A549 (cell line): Measurements from ENCODE around the gene PTH2. TPM values are rescaled to one million over a fixed set of nuclear protein-coding genes. Genes with fewer than 3 reads are reported as not detected.

Experiments
- ATAC-seq, 2 experiments: fragments of 200-7000 bp in 1 of 2; fragments of >200 bp in 1 of 2; cut with Nextera tagmentation in 1 of 2; cut with Tn5 transposase in 1 of 2; 3 replicates each; pipeline versions ENCODE4 v1.8.0 to v1.9.1; 2018 to 2020; ENCODE audit warnings: mild to moderate bottlenecking in 1 of 2, moderate library complexity in 1 of 2
- CTCF ChIA-PET: fragments of 300-600 bp; sonication (Branson Sonifier 250); formaldehyde crosslinking; extraction: SDS; loops from one replicate; lab custom pipeline; 2021; ENCODE audit warnings: antibody characterized with exemption, inconsistent platforms; lab: Yijun Ruan, JAX
- POLR2A ChIA-PET: fragments of 350-600 bp; formaldehyde crosslinking; extraction: SDS; loops from one replicate; lab custom pipeline; 2021; ENCODE audit warnings: antibody characterized with exemption, inconsistent platforms; lab: Yijun Ruan, JAX
- DNase-seq, 2 experiments: peaks; one replicate each; pipeline versions ENCODE4 v3.0.0 to v3.0.0-alpha.2; 2011 to 2016; ENCODE audit warnings: low read depth in 1 of 2, low spot score in 1 of 2
- FAIRE-seq: peaks from 2 replicates; lab custom pipeline; 2011; peaks lifted over from hg19 to GRCh38; lab: Jason Lieb, UNC
- H3K27ac ChIP-seq, 2 experiments: fragments of >200 bp; sonication (Bioruptor Twin); formaldehyde crosslinking; 3 replicates each; pipeline ENCODE4 v1.5.1; 2016 to 2017
- H3K4me1 ChIP-seq: fragments of >200 bp; sonication (Bioruptor Twin); formaldehyde crosslinking; 3 replicates; pipeline ENCODE4 v1.6.1; 2016
- H3K4me2 ChIP-seq: fragments of >200 bp; sonication (Bioruptor Twin); formaldehyde crosslinking; 3 replicates; pipeline ENCODE4 v1.6.1; 2016
- H3K4me3 ChIP-seq: fragments of >200 bp; sonication (Bioruptor Twin); formaldehyde crosslinking; 3 replicates; pipeline ENCODE4 v1.5.1; 2016
- H3K9me3 ChIP-seq: fragments of >200 bp; sonication (Bioruptor Twin); formaldehyde crosslinking; 3 replicates; pipeline ENCODE4 v1.6.1; 2016
- ATOH8 ChIP-seq: fragments of 250-450 bp; sonication (Bioruptor Pico); IDR thresholded peaks from 2 replicates; pipeline ENCODE4 v1.5.0; 2020; ENCODE audit warnings: low read depth, mild to moderate bottlenecking, moderate library complexity
- BCL3 ChIP-seq: fragments of >200 bp; sonication (Bioruptor Twin); formaldehyde crosslinking; IDR thresholded peaks from 3 replicates; pipeline ENCODE4 v1.6.1; 2016
- BHLHE40 ChIP-seq: IDR thresholded peaks from 2 replicates; pipeline ENCODE4 v1.6.1; 2012; ENCODE audit warnings: low read depth, low read length, inconsistent platforms
- CBX2 ChIP-seq: fragments of 200-600 bp; sonication (generic); IDR thresholded peaks from 2 replicates; pipeline ENCODE4 v1.6.1; 2016; ENCODE audit warnings: low read depth, mild to moderate bottlenecking, borderline replicate concordance
- CEBPB ChIP-seq, 2 experiments: fragments of >200 bp in 1 of 2; sonication (Bioruptor Twin) in 1 of 2; formaldehyde crosslinking in 1 of 2; IDR thresholded peaks; 2 replicates each; pipeline ENCODE4 v1.6.1; 2012 to 2016
- CTCF ChIP-seq: fragments of >200 bp; sonication (Bioruptor Twin); formaldehyde crosslinking; IDR thresholded peaks from 3 replicates; pipeline ENCODE4 v1.5.1; 2016
- FOSB ChIP-seq: fragments of 250-450 bp; sonication (Bioruptor Pico); IDR thresholded peaks from 2 replicates; pipeline ENCODE4 v1.5.0; 2020; ENCODE audit warnings: mild to moderate bottlenecking, moderate library complexity
- FOSL2 ChIP-seq, 2 experiments: fragments of 450-650 bp in 1 of 2; fragments of >200 bp in 1 of 2; sonication (Bioruptor Twin) in 1 of 2; formaldehyde crosslinking; IDR thresholded peaks; 2 replicates each; pipeline versions ENCODE4 v1.5.0 to v1.6.1; 2016 to 2020; ENCODE audit warnings: mild to moderate bottlenecking in 1 of 2, moderate library complexity in 1 of 2
- GATA3 ChIP-seq: IDR thresholded peaks from 2 replicates; pipeline ENCODE4 v1.6.1; 2012; ENCODE audit warnings: borderline replicate concordance
- HES2 ChIP-seq: fragments of >200 bp; sonication (Bioruptor Twin); formaldehyde crosslinking; IDR thresholded peaks from 2 replicates; pipeline ENCODE4 v1.6.1; 2016
- HEYL ChIP-seq: fragments of 250-450 bp; sonication (Bioruptor Pico); IDR thresholded peaks from 2 replicates; pipeline ENCODE4 v1.8.0; 2021; ENCODE audit warnings: mild to moderate bottlenecking, moderate library complexity
- JUN ChIP-seq, 2 experiments: fragments of >200 bp; sonication (Bioruptor Twin); formaldehyde crosslinking; IDR thresholded peaks; 2 replicates in 1 of 2; 3 replicates in 1 of 2; pipeline ENCODE4 v1.6.1; 2016 to 2017
- KDM1A ChIP-seq: fragments of 200-600 bp; sonication (generic); IDR thresholded peaks from 2 replicates; pipeline ENCODE4 v1.6.1; 2016; ENCODE audit warnings: low read depth, mild to moderate bottlenecking
- KDM5A ChIP-seq: fragments of 200-600 bp; sonication (generic); IDR thresholded peaks from 2 replicates; pipeline ENCODE4 v1.6.1; 2016; ENCODE audit warnings: antibody characterized with exemption, mild to moderate bottlenecking
- MYC ChIP-seq: IDR thresholded peaks from 2 replicates; pipeline ENCODE4 v1.6.1; 2012; ENCODE audit warnings: mild to moderate bottlenecking, inconsistent platforms, low read length, improper control_type of control experiment, borderline replicate concordance
- NR3C1 ChIP-seq: fragments of >200 bp; sonication (Bioruptor Twin); formaldehyde crosslinking; IDR thresholded peaks from 3 replicates; pipeline ENCODE4 v1.6.1; 2017
- PHF8 ChIP-seq: fragments of 200-600 bp; sonication (generic); IDR thresholded peaks from 2 replicates; pipeline ENCODE4 v1.6.1; 2016; ENCODE audit warnings: low read depth, mild to moderate bottlenecking, antibody characterized with exemption, moderate library complexity, borderline replicate concordance
- POLR2AphosphoS2 ChIP-seq: conservative IDR thresholded peaks from 2 replicates; pipeline ENCODE4 v1.6.1; 2012; ENCODE audit warnings: low read length, improper control_type of control experiment, inconsistent platforms
- RCOR1 ChIP-seq: fragments of 150-350 bp; IDR thresholded peaks from 2 replicates; pipeline ENCODE4 v1.6.1; 2014; ENCODE audit warnings: antibody characterized with exemption, low read length, low read depth
- REST ChIP-seq: fragments of 200-600 bp; sonication (generic); IDR thresholded peaks from 2 replicates; pipeline ENCODE4 v1.6.1; 2016; ENCODE audit warnings: antibody characterized with exemption, mild to moderate bottlenecking, moderate library complexity
- ZC3H11A ChIP-seq: fragments of 450-650 bp; IDR thresholded peaks from 2 replicates; pipeline ENCODE4 v1.6.1; 2014; ENCODE audit warnings: antibody characterized with exemption, mild to moderate bottlenecking
- ZFP36 ChIP-seq: fragments of 450-650 bp; IDR thresholded peaks from 2 replicates; pipeline ENCODE4 v1.6.1; 2014; ENCODE audit warnings: borderline replicate concordance; ENCODE audit not compliant: partially characterized antibody
- WGBS: methylation state at CpG from one replicate; pipeline ENCODE4 v1.1.6; 2017; ENCODE audit errors: missing lambda C conversion rate; 5-methylcytosine and 5-hydroxymethylcytosine counted together
- polyA plus RNA-seq, 4 experiments: library from polyadenylated mRNA; depleted of rRNA in 3 of 4; stranded (reverse); fragments of >200 nt; fragmentation: RNase III in 1 of 4; extraction: RNeasy Plus Mini Kit Qiagen cat#74134 plus additional on column Dnase treatment in 1 of 4; gene quantifications; 2 replicates in 3 of 4; 3 replicates in 1 of 4; pipeline ENCODE4 v1.2.3, GENCODE V29; 2011 to 2017

PTH2 gene
- polyA plus RNA-seq, 2 of the 4 experiments (the other 2 are of a cell fraction): not detected

GRCh38 chr19:49430172-49430677 lies 7.0 kb upstream of the PTH2 start:
- CTCF ChIA-PET: interaction anchor here (0.7 to 13.8 kb wide), 9 partner anchors 9 to 204 kb away, joined by 3 to 141 read pairs (median 5); partner anchors contain the start of gene FLT3LG
- Histone ChIP-seq H3K27ac (no peak overlapping the region), H3K9me3 (no peaks in the 10 kb centered on the region; the same call in 2 of the 3 replicates)
- ATAC-seq: 0 out of 6 replicates have a peak, but pooled peaks have one; percentile 6 to 17
- TF ChIP-seq FOSL2 (IDR thresholded peaks at IDR 0.05): no peak
- TF ChIP-seq FOSL2 (CRISPR knock-in tag; IDR thresholded peaks at IDR 0.05): no peak
- TF ChIP-seq HES2: no peak
- TF ChIP-seq ATOH8: no peak
- TF ChIP-seq KDM1A: no peak
- no peak for TF ChIP-seq RCOR1
- no peak for TF ChIP-seq FOSB (CRISPR knock-in tag)
- no peak for TF ChIP-seq CTCF
- TF ChIP-seq CEBPB (IDR thresholded peaks at IDR 0.05): no peak
- no peak for TF ChIP-seq ZFP36
- TF ChIP-seq JUN (IDR thresholded peaks at IDR 0.05): no peak
- TF ChIP-seq, all 56 proteins: peak for 0
- WGBS: 74% methylated on average over 9 of the region's 9 CpGs
- Histone ChIP-seq H3K4me1 (peaks cover 23% of the 10 kb centered on the region), H3K4me2 (no peak overlapping the region), H3K4me3 (no peak overlapping the region)
- DNase-seq (peak in 1 of 2 experiments; percentile 64), FAIRE-seq (no peak)
- POLR2A ChIA-PET: no interaction called here

GRCh38 chr19:49428547-49429451 lies 5.6 kb upstream of the PTH2 start:
- peak overlapping the region in 1 of 2 experiments; percentile 66; a peak in 4 of 6 replicates for H3K27ac ChIP-seq
- TF ChIP-seq ZC3H11A (no peak), CTCF (no peak), POLR2AphosphoS2 (no peak), CBX2 (no peak), NR3C1 (no peak), BCL3 (no peak), MYC (no peak), REST (no peak), PHF8 (no peak), BHLHE40 (no peak), HEYL (CRISPR knock-in tag) (no peak), GATA3 (no peak), KDM5A (no peak)
- TF ChIP-seq, all 56 proteins: peak for 0
- CTCF ChIA-PET: interaction anchor here (0.6 to 13.8 kb wide), 11 partner anchors 7 to 280 kb away, joined by 3 to 141 read pairs (median 6); no protein-coding TSS in a partner anchor
- no peak for DNase-seq
- FAIRE-seq: no peak
- peak overlapping the region; percentile 98 for H3K4me2 ChIP-seq
- H3K4me3 ChIP-seq: peak overlapping the region; percentile 39; the same call in 2 of the 3 replicates
- WGBS: 62% methylated on average over 21 of the region's 29 CpGs
- H3K9me3 ChIP-seq: no peaks in the 10 kb centered on the region; the same call in 2 of the 3 replicates
- peaks cover 23% of the 10 kb centered on the region for H3K4me1 ChIP-seq
- no peak for ATAC-seq
- POLR2A ChIA-PET: no interaction called here
